ENCODE measurements around the gene SPATS2.
A peak's percentile ranks its signal among the peaks of the same experiment; 100 is the strongest.

The SPATS2 gene

DNA sequence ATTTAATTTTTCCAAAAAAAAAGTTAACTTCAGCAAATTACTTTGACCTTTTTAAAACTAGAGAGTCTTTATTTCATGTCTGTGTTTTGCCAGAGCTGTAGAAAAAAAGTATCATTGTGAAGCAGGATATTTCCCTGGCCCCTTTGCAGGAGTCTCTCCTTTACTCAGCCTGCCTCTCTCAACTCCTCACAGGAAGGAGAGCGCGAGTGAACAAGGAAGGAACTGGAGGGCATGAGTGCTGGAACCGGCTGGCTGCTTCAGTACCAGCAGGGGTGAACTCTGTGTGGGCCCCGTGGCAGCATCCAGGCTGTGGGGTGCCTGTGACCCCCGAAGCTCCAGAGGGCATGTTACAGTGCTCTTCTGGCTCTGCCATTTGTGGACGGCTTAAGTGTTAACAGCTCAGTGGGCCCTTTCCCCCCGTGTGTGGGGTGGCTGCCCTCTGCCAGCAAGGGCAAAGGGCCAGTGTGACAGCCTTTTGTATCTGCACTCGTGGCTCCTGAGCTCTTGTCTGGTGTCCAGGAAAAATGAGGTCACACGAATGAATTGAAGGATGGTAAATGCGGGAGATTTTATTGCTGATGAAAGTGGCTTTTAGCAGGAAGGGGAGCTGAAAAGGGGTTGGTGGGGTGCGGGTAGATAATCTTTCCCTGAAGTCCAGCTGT, 95.0 kb downstream of the SPATS2 start:
- Histone ChIP-seq H3K4me3 (no peak overlapping the region), H3K9ac (ENCODE audit: insufficient read length) (peak overlapping the region; percentile 6), H3K36me3 (ENCODE audit: insufficient read depth, low read length) (peaks cover 28% of the 10 kb centered on the region), H3K27ac (peak overlapping the region; percentile 80; the same call in 1 of the 2 replicates), H3K9me3 (ENCODE audit: low read depth, low read length) (no peaks in the 10 kb centered on the region)
- TF ChIP-seq POLR2AphosphoS5 (IDR thresholded peaks at IDR 0.05; ENCODE audit: borderline replicate concordance, low read depth, low read length), result no peak
- TF ChIP-seq FOXP2 (optimal IDR thresholded peaks at IDR 0.05; ENCODE audit: control extremely low read depth, extremely low read length, insufficient read depth), result no peak
- no peak for TF ChIP-seq EZH2 (IDR thresholded peaks at IDR 0.05)
- no peak for DNase-seq (ENCODE audit: low read depth, low spot score)

GRCh38 chr12:49465132-49465531, 97.9 kb downstream of the SPATS2 start:
- H3K27ac ChIP-seq, result no peak overlapping the region
- H3K9me3 ChIP-seq (ENCODE audit: low read depth, low read length), result no peaks in the 10 kb centered on the region
- TF ChIP-seq POLR2AphosphoS5 (IDR thresholded peaks at IDR 0.05; ENCODE audit: borderline replicate concordance, low read depth, low read length), result no peak
- no peak overlapping the region for H3K9ac ChIP-seq (ENCODE audit: insufficient read length)
- peaks cover 28% of the 10 kb centered on the region for H3K36me3 ChIP-seq (ENCODE audit: insufficient read depth, low read length)
- no peak for DNase-seq (ENCODE audit: low read depth, low spot score)
- H3K4me3 ChIP-seq, result no peak overlapping the region

DNA sequence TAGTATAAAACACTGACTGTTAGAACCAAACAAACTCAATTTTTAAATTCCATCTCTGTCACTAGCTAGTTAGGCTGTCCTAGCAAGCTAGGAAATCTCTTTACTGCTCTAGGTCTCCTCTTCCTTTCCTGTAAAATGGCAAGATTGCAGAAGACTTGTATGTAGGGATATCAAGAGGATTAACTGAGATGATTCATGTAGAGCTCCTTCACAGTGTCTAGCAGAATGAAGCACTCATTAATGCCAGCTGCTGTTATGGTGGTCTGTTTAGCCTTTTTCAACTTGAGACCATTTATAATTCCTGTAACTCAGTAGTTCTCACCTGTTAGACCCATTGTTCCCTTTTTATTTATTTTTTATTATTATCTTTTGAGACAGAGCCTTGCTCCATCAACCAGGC, 103.7 kb downstream of the SPATS2 start:
- Histone ChIP-seq H3K36me3 (ENCODE audit: insufficient read depth, low read length) (no peaks in the 10 kb centered on the region), H3K4me3 (no peak overlapping the region), H3K27ac (no peak overlapping the region), H3K9ac (ENCODE audit: insufficient read length) (no peak overlapping the region), H3K9me3 (ENCODE audit: low read depth, low read length) (no peaks in the 10 kb centered on the region)
- TF ChIP-seq POLR2AphosphoS5 (IDR thresholded peaks at IDR 0.05; ENCODE audit: borderline replicate concordance, low read depth, low read length) (no peak), FOXP2 (optimal IDR thresholded peaks at IDR 0.05; ENCODE audit: control extremely low read depth, extremely low read length, insufficient read depth) (no peak), EZH2 (IDR thresholded peaks at IDR 0.05) (no peak)
- DNase-seq (ENCODE audit: low read depth, low spot score), result no peak

DNA sequence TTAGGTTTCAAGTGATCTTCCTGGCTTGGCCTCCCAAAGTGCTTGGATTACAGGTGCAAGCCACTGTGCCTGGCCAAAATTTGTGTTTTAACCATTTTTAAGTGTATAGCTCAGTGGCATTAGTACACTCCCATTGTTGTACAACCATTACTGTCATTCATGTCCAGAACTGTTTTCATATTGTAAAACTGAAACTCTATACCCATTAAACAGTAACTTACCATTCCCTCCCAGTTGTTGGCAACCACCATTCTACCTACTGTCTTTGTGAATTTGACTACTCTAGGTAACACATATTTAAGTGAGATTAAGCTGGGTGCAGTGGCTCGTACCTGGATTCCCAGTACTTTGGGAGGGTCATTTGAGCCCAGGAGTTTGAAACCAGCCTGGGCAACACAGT, 104.3 kb downstream of the SPATS2 start:
- H3K36me3 ChIP-seq (ENCODE audit: insufficient read depth, low read length), result no peaks in the 10 kb centered on the region
- TF ChIP-seq FOXP2 (optimal IDR thresholded peaks at IDR 0.05; ENCODE audit: control extremely low read depth, extremely low read length, insufficient read depth) (no peak), POLR2AphosphoS5 (IDR thresholded peaks at IDR 0.05; ENCODE audit: borderline replicate concordance, low read depth, low read length) (no peak), EZH2 (IDR thresholded peaks at IDR 0.05) (no peak)
- H3K4me3 ChIP-seq, result no peak overlapping the region
- no peak overlapping the region for H3K27ac ChIP-seq
- H3K9me3 ChIP-seq (ENCODE audit: low read depth, low read length), result no peaks in the 10 kb centered on the region
- no peak overlapping the region for H3K9ac ChIP-seq (ENCODE audit: insufficient read length)
- DNase-seq (ENCODE audit: low read depth, low spot score), result no peak

DNA sequence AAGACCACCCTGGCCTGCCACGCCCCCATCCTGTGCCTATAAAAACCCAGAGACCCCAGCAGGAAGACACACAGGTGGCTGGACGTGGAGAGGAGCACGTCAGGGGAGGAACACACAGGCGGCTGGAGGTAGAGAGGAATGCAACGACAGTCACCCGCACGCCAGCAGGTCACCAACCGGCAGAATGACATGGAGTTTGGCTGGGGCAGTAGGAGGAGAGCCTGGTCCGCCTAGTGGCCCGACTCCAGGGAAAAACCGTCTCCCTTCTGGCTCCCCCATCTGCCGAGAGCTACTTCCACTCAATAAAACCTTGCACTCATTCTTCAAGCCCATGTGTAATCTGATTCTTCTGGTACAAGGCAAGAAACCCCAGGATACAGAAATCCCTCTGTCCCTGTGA, 108.8 kb downstream of the SPATS2 start:
- no peak for DNase-seq (ENCODE audit: low read depth, low spot score)
- Histone ChIP-seq H3K27ac (no peak overlapping the region), H3K4me3 (no peak overlapping the region), H3K36me3 (ENCODE audit: insufficient read depth, low read length) (no peaks in the 10 kb centered on the region), H3K9ac (ENCODE audit: insufficient read length) (no peak overlapping the region), H3K9me3 (ENCODE audit: low read depth, low read length) (no peaks in the 10 kb centered on the region)
- TF ChIP-seq POLR2AphosphoS5 (IDR thresholded peaks at IDR 0.05; ENCODE audit: borderline replicate concordance, low read depth, low read length) (no peak), FOXP2 (optimal IDR thresholded peaks at IDR 0.05; ENCODE audit: control extremely low read depth, extremely low read length, insufficient read depth) (no peak), EZH2 (IDR thresholded peaks at IDR 0.05) (no peak)

DNA sequence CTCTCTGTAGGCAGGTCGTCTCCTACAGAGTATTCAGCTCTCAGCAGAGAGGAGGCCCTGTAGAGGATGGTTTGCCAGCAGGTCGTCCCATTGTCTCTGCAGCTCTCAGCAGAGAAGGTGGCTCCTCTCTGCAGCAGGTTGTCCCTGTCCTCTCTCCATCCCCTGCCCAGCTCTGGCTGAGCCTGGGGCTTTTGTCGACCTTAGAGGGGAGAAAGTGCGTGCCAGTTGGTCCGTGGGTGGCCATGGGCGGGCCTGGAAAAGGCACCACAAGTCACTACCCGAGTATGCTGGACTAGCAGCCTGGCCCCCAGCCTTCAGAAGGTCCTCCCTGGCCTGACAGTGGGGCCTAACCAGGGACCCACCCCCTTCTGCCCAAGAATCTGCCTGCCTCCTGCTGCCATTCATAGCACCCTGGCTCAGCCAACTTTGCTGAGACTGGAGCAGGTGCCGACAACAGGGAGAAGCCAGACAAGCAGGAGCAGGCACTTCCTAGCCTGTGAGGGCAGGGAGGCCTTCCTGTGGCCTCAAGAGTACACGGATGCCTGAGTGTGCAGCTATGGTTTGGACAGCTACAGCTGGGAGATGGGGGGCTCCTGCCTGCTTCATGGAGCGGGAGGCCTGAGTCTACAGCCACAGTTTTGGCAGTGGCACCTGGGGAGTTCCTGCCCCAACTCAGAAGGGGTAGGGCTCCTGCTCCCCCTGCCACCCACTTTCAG, 111.8 kb downstream of the SPATS2 start:
- TF ChIP-seq FOXP2 (optimal IDR thresholded peaks at IDR 0.05; ENCODE audit: control extremely low read depth, extremely low read length, insufficient read depth) (no peak), EZH2 (IDR thresholded peaks at IDR 0.05) (no peak), POLR2AphosphoS5 (IDR thresholded peaks at IDR 0.05; ENCODE audit: borderline replicate concordance, low read depth, low read length) (no peak)
- Histone ChIP-seq H3K36me3 (ENCODE audit: insufficient read depth, low read length) (no peaks in the 10 kb centered on the region), H3K9ac (ENCODE audit: insufficient read length) (no peak overlapping the region), H3K9me3 (ENCODE audit: low read depth, low read length) (no peaks in the 10 kb centered on the region), H3K4me3 (no peak overlapping the region), H3K27ac (no peak overlapping the region)
- no peak for DNase-seq (ENCODE audit: low read depth, low spot score)

DNA sequence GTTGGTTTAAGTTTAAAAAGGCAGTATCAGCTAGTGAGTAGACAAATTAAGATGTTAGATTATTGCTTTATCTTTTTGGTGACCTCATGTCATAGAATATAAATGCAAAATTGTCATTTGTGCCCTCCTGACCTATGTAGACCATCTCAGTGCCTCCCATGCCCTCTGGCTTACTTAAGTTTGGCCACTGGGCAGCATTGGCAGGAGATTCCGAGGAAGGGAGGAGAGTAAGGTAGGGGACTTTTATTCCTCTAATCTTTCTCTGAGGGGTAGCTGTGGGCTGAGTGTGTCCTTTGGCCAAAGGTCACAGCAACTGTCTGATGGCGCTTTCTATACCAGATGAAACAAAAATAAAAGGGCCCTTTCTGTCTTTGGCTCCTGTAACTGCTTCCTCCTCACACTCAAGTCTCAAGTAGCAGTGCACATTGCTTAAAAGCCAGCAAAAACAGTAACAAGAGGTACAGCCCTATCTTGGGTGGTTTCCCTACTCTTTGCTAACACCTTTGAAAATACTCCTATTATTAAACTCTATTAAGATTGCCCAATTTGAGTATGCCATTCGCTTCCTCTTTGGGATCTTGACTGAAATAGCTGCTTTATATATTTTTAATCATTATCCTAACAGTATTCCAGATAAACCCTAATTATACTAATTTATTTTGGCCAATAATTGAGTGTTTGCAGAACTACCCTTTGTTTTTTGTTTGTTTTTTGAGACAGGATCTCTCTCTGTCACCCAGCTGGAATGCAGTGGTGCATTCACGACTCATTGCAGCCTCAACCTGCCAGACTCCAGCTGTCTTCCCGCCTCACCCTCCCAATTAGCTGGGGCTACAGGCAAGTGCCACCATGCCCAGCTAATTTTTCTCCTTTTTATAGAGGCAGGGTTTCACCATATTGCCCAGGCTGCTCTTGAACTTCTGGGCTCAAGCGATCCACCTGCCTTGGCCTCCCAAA, 115.1 kb downstream of the SPATS2 start:
- Histone ChIP-seq H3K4me3 (no peak overlapping the region), H3K27ac (no peak overlapping the region), H3K9me3 (ENCODE audit: low read depth, low read length) (no peaks in the 10 kb centered on the region), H3K36me3 (ENCODE audit: insufficient read depth, low read length) (peaks cover 10% of the 10 kb centered on the region), H3K9ac (ENCODE audit: insufficient read length) (no peak overlapping the region)
- DNase-seq (ENCODE audit: low read depth, low spot score), result no peak
- no peak for TF ChIP-seq FOXP2 (optimal IDR thresholded peaks at IDR 0.05; ENCODE audit: control extremely low read depth, extremely low read length, insufficient read depth)
- TF ChIP-seq EZH2 (IDR thresholded peaks at IDR 0.05), result no peak
- TF ChIP-seq POLR2AphosphoS5 (IDR thresholded peaks at IDR 0.05; ENCODE audit: borderline replicate concordance, low read depth, low read length), result no peak

GRCh38 chr12:49483619-49484018, 116.4 kb downstream of the SPATS2 start:
- Histone ChIP-seq H3K9ac (ENCODE audit: insufficient read length) (no peak overlapping the region), H3K27ac (peak overlapping the region; percentile 27; the same call in 1 of the 2 replicates), H3K36me3 (ENCODE audit: insufficient read depth, low read length) (peaks cover 10% of the 10 kb centered on the region), H3K9me3 (ENCODE audit: low read depth, low read length) (no peaks in the 10 kb centered on the region), H3K4me3 (no peak overlapping the region)
- DNase-seq (ENCODE audit: low read depth, low spot score), result no peak
- no peak for TF ChIP-seq FOXP2 (optimal IDR thresholded peaks at IDR 0.05; ENCODE audit: control extremely low read depth, extremely low read length, insufficient read depth)
- TF ChIP-seq POLR2AphosphoS5 (IDR thresholded peaks at IDR 0.05; ENCODE audit: borderline replicate concordance, low read depth, low read length), result no peak
- TF ChIP-seq EZH2 (IDR thresholded peaks at IDR 0.05), result no peak

Data from SK-N-MC (cell line).